Rectal smooth muscle tissue (tissue), 1 donor: ENCODE results near the gene WDR1.
A peak's percentile ranks its signal among the peaks of the same experiment; 100 is the strongest.

Source experiments
- H3K27ac ChIP-seq: one replicate; pipeline ENCODE4 v1.7.0; 2013; ENCODE audit warnings: low read depth, low read length, inconsistent platforms
- H3K27me3 ChIP-seq: one replicate; pipeline ENCODE4 v1.7.0; 2013; ENCODE audit warnings: low read length; ENCODE audit not compliant: control insufficient read depth, insufficient read depth
- H3K36me3 ChIP-seq: one replicate; pipeline ENCODE4 v1.7.0; 2013; ENCODE audit warnings: low read length; ENCODE audit not compliant: control insufficient read depth, insufficient read depth
- H3K4me1 ChIP-seq: one replicate; pipeline ENCODE4 v1.7.0; 2013; ENCODE audit warnings: low read length; ENCODE audit not compliant: control insufficient read depth, insufficient read depth
- H3K4me3 ChIP-seq: one replicate; pipeline ENCODE4 v1.7.0; 2013; ENCODE audit warnings: low read length
- H3K9ac ChIP-seq: one replicate; pipeline ENCODE4 v1.7.0; 2013; ENCODE audit warnings: low read length

The WDR1 gene

DNA sequence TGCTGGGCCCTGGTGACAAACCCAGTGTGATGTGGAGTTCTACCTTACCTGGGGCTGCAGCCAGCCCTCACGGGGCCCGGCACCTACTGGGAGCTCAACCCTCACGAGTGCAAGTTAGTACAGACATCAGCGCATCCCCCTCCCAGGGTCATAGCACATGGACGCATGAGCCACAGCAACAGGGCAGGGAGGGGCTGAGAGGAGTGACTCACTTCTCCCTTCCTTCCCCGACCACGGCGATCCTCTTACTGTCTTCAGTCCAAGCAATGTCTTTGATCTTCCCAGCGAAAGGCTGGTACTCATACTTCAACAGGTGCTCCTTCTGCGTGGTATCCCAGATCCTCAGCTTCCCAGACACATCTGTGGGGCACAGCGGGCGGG is 17.8 kb downstream of the WDR1 start:
- Histone ChIP-seq H3K36me3 (peaks cover 46% of the 10 kb centered on the region), H3K4me1 (peaks cover 61% of the 10 kb centered on the region), H3K4me3 (no peak overlapping the region), H3K27me3 (no peaks in the 10 kb centered on the region), H3K9ac (no peak overlapping the region), H3K27ac (no peak overlapping the region)

DNA sequence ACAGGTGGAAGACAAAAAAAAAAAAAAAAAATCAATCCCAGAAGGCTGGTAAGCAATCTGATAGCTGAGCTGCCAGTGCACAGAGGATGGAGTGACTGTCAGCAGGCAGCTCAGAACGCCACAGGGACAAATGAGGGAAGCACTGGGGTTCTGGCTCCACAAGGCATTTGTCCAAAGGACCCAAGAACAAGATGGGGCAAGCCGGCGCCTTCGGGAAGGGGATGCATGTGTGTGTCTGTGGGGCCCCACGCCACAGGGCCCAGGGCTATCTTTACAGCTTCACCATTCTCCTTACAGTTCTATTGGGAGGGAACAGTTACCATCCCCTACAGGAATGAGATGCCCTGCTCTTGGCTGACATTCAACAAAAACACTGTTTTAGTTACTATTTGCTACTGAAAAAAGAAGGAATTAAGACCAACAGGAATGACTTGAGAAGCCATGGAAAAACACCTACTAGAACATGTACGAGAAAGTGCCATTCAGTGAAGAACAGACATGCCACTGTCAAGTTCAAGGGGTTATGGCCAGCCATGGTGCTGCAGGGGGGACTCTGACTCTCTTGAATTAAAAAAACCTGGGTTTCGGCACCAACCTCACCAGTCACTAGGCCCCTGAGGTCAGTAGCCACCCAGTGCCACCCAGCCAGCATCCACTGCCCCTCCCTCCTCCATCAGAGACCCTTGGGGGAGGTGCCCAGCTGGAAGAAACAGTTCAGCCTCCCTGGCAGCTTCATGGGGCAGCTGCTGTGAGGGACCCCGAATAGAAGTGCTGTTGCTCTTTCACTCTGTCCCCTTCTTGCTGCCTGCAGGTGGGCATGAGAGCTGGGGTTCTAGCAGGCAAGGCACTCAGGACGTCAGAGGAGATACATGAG is 18.5 kb downstream of the WDR1 start:
- Histone ChIP-seq H3K4me3 (no peak overlapping the region), H3K4me1 (peaks cover 66% of the 10 kb centered on the region), H3K27ac (no peak overlapping the region), H3K36me3 (peaks cover 51% of the 10 kb centered on the region), H3K27me3 (no peaks in the 10 kb centered on the region), H3K9ac (no peak overlapping the region)

DNA sequence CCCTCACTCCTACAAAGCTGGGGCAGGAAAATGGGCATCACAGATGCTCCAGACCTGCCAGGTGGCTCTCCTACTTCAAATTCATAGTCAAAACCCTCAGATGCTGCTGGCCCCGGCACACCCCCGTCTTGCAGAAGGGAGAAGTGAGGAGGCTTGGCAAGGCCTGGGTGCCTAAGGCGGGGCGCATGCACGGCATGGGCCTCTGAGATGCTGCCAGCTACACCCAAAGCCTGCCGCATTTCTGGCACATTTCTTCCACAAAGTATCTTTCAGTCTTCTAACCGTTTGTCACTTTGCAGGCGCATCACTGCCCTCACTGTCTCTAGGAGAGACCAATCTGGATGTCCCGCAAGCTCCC is 19.6 kb downstream of the WDR1 start:
- peaks cover 49% of the 10 kb centered on the region for H3K36me3 ChIP-seq
- no peak overlapping the region for H3K9ac ChIP-seq

DNA sequence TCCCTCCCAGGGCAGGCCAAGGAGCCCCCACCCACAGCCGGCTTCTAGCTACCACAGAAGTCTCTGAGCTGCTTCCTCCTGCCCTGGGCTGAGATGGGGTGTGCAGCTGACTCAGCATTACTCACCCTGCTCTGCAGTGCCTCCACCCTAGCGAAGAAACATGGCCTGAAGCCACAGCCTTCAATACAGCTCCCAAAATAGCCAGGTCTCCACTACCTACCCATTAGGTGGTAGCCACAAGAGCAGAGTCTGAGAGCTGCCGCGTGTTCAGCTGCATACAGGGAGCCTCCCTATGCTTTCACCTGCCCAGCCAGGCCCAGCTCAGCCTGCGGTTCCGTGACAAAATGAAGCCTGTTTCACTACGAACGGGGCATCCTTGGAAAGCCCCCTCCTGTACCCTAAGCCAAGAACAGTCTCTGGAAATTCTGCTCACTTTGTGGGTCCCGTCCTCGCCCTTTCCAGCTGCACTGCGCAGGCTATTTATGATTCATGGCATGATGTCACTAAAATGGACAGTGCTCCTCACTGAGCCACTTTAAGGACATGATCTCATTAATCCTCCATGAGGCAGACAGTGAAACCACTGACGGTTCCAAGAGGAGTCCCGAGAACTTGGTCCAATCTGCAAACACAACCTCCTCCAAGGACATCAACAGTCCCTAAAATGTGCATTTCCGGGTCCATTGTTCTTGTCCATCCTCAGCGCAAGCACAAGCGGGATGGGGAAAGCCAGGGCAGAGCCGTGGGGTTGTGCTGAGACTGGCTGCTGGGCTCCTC is 20.2 kb downstream of the WDR1 start:
- peak overlapping the region; percentile 61 for H3K27ac ChIP-seq
- peaks cover 60% of the 10 kb centered on the region for H3K4me1 ChIP-seq
- H3K36me3 ChIP-seq: peaks cover 54% of the 10 kb centered on the region
- no peak overlapping the region for H3K4me3 ChIP-seq
- no peak overlapping the region for H3K9ac ChIP-seq
- no peaks in the 10 kb centered on the region for H3K27me3 ChIP-seq

More for the DNA sequence above, 19.6 kb downstream of the WDR1 start:
- Histone ChIP-seq H3K4me1 (peaks cover 64% of the 10 kb centered on the region), H3K27ac (peak overlapping the region; percentile 61), H3K27me3 (no peaks in the 10 kb centered on the region), H3K4me3 (no peak overlapping the region)

DNA sequence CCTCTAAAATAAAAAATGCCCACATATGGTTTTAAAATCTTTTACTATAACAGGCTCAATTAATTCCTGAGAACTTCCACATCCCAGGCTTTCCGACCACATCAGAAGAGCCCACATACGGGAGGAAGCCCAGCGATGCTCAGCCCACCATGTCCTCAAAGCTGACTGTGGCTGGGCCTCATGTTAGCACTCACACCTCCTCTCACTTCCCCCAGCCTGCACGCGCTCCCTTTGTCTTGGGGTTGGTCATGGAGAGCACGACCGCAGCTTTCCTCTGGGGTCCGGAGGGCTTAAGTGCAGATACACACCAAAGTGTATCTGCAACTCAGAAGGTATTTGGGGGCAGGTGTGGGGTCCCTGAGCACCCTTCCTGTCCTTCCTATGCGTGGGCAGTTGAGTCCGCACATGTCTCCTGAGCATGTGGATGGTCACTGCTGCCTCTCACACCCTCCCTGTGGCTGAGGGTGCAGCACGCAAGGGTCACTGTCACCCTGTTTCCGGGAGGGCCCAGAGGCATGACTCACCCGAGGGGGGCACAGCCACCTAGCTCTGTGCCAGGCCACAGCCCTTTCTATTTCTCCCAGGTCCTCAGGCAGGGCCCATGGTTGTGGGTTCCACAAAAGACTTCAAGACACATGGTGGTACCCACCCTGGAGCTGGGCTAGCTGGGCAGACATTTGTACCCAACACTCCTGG is 21.2 kb downstream of the WDR1 start:
- H3K36me3 ChIP-seq: peaks cover 64% of the 10 kb centered on the region
- H3K9ac ChIP-seq: no peak overlapping the region

DNA sequence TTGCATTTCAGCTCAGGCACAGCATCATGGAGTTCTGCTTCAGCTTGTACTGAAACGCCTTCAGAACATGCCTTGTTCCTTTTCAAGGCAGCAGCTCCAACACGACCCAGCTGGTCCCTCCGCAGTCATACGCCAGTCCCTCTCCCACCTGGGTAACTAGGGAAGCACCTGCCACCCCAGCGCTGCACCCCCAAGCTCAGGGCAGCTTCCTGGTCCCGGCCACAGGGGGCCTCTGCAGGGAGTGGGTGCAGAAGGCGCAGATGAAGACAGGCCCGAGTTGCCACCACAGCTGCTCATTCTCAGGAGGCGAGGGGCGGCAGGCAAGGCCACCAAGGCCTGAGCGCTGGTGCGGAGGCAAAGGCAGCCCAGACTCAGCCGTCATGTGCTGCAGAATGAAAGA is 21.8 kb downstream of the WDR1 start:
- Histone ChIP-seq H3K27me3 (no peaks in the 10 kb centered on the region), H3K27ac (no peak overlapping the region), H3K4me1 (peaks cover 45% of the 10 kb centered on the region), H3K36me3 (peaks cover 66% of the 10 kb centered on the region), H3K4me3 (no peak overlapping the region), H3K9ac (no peak overlapping the region)

More for the DNA sequence above, 21.2 kb downstream of the WDR1 start:
- Histone ChIP-seq H3K4me1 (peaks cover 51% of the 10 kb centered on the region), H3K27ac (peak overlapping the region; percentile 54), H3K27me3 (no peaks in the 10 kb centered on the region), H3K4me3 (no peak overlapping the region)

DNA sequence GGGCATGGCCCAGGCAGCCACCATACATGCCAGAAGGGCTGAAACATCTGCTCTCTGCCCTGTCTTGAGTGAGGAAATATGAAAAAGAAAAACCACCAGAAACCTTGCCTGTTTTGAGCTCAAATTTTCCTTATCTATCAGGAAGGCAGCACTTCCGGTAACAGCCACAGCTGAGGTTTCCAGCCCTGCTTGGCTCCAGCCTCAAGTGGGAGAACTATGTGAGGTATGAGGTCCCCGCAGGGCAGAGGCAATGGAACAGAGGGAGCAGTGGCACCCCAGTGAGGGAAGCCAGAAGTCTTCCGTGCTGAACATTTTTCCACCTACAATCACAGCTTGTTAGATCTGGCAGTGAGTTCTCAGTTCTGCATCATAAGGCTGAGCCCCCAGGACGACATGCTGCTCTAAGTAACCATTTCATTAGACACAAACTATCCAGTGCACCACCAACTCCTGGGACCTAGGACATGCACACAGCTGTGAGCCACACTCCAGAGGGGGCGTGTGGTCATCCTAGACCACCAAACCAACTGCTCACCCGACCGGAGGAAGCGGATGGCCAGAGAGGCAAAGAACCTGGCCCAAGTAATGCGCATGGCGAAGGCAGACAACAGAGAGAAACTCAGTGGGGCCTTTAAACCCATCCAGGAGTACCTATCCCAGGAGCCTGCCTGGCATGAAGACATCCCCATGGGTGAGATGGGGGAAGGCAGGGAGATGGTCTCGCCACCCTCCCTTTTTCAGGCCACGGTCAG is 22.6 kb downstream of the WDR1 start:
- Histone ChIP-seq H3K27me3 (no peaks in the 10 kb centered on the region), H3K27ac (peak overlapping the region; percentile 29), H3K9ac (no peak overlapping the region), H3K4me3 (no peak overlapping the region), H3K36me3 (peaks cover 62% of the 10 kb centered on the region), H3K4me1 (peaks cover 42% of the 10 kb centered on the region)

DNA sequence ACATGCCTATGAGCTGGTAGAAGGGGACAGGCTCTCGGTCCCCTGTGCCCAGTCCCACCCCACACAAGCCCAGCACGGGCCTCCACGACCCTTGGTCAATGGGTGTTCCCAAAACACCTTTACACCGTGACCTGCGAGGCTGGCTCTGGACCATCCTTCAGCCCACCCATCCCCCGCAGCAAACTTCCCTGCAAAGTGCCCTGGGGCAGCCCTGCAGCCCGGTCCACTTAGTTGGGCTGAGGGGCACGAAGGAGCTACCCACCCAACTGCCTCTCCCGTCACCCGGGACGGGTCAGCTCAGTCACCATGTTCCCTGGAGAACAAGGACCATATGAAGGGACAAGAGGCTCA is 23.4 kb downstream of the WDR1 start:
- peaks cover 62% of the 10 kb centered on the region for H3K36me3 ChIP-seq
- no peaks in the 10 kb centered on the region for H3K27me3 ChIP-seq
- H3K9ac ChIP-seq: no peak overlapping the region
- peak overlapping the region; percentile 29 for H3K27ac ChIP-seq
- H3K4me1 ChIP-seq: peaks cover 42% of the 10 kb centered on the region
- no peak overlapping the region for H3K4me3 ChIP-seq

DNA sequence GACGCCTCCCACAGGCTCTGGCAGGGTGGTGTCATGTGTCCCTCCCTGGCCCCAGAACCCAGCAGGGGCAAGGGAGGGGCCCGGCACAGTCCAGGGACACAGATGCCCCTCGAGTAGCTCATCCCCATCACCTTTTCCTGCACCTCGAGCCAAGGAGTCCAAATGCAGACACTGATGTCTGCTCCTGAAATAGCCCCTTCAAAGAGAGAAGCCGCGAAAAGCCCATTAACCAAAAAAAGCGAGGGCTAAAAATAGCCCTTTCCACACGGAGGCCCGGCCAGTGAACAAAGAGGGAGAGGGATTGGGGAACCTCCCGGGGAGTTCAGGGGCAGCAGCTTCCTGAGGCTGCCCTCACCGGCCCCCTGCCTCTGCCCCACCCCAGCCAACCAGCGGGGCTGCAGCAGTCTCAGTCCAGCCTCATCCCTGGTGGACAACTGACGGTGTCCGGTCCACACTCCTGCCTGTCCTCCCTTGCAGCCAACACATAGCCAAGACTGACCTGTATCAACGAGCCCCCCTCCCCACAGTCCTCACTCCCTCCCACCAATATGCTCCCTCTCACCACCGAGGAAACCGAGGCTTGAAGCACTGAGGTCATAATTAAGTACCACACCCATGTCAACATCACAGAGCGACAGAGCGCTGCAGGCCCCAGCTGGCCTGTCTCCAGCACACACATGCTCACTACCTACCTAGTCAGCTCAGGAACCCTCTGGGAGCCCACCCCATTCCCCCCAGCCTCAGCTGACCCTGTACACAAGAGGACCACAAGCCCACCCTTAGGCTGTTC is 23.9 kb downstream of the WDR1 start:
- H3K9ac ChIP-seq: no peak overlapping the region
- peaks cover 66% of the 10 kb centered on the region for H3K36me3 ChIP-seq
- H3K27ac ChIP-seq: no peak overlapping the region
- H3K27me3 ChIP-seq: no peaks in the 10 kb centered on the region
- peak overlapping the region; percentile 3 for H3K4me3 ChIP-seq
- peaks cover 42% of the 10 kb centered on the region for H3K4me1 ChIP-seq

DNA sequence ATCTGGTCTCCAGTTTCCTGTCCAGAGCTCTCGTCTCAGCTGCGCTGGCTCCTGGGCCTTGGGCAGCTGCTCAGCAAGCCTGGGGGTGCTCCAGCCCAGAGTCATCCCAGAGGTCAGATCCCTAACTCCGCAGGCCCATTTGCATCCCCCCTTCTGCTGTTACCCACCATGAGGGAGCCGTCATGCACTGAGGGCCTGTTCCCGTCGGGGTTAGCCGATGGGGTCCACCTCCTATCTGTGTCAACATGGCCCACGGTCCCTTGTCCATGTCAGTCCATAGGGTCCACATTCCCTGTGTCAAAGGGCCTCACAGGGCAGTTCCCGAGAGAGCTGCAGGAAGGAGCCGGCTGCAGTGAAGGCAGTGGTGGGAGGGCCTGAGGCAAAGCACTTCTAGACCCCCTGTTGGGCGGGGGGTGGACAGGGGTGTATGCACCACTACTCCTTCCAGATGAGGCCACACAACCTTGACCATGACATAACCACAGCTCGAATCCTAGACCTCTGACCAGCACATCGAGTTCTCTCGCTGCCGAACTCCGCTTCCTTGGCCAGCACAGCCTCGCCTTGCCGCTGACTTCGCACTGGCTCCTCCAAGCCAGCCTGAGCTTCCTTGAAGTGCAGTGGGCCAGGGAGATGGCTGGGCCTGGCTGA is 24.9 kb downstream of the WDR1 start:
- H3K9ac ChIP-seq: no peak overlapping the region
- H3K36me3 ChIP-seq: peaks cover 67% of the 10 kb centered on the region
- peaks cover 36% of the 10 kb centered on the region for H3K4me1 ChIP-seq
- no peaks in the 10 kb centered on the region for H3K27me3 ChIP-seq
- H3K4me3 ChIP-seq: no peak overlapping the region
- H3K27ac ChIP-seq: no peak overlapping the region
